Osteoblast (primary cell): Measurements from ENCODE around the gene TECRL. TPM values are rescaled to one million over a fixed set of nuclear protein-coding genes. Genes with fewer than 3 reads are reported as not detected.

Experiments
- DNase-seq: peaks from one replicate; pipeline ENCODE4 v3.0.0; 2011; ENCODE audit warnings: low spot score, mixed read lengths; ENCODE audit not compliant: insufficient read length; ENCODE audit errors: missing footprints
- H2AFZ ChIP-seq: 2 replicates; pipeline ENCODE4 v1.6.0; 2011; ENCODE audit warnings: mild to moderate bottlenecking, low read length
- H3K27ac ChIP-seq: 2 replicates; pipeline ENCODE4 v1.5.1; 2011; ENCODE audit warnings: mild to moderate bottlenecking, low read depth, low read length, moderate library complexity
- H3K27me3 ChIP-seq: 2 replicates; pipeline ENCODE4 v1.6.0; 2012; ENCODE audit warnings: mild to moderate bottlenecking, control low read depth, inconsistent platforms, low read length, moderate library complexity; ENCODE audit not compliant: insufficient read depth
- H3K36me3 ChIP-seq: 2 replicates; pipeline ENCODE4 v1.5.1; 2011; ENCODE audit warnings: mild to moderate bottlenecking, low read length, control low read depth, moderate library complexity; ENCODE audit not compliant: insufficient read depth
- H3K4me1 ChIP-seq: 2 replicates; pipeline ENCODE4 v1.5.1; 2011; ENCODE audit warnings: mild to moderate bottlenecking, low read length, control low read depth, moderate library complexity; ENCODE audit not compliant: insufficient read depth
- H3K4me2 ChIP-seq: 2 replicates; pipeline ENCODE4 v1.6.0; 2011; ENCODE audit warnings: mild to moderate bottlenecking, low read length; ENCODE audit not compliant: insufficient read depth
- H3K4me3 ChIP-seq: fragments of 200-600 bp; sonication (generic); 3 replicates; pipeline ENCODE4 v1.5.1; 2012; ENCODE audit warnings: mild to moderate bottlenecking, low read length, inconsistent platforms; ENCODE audit not compliant: insufficient read depth
- H3K79me2 ChIP-seq: 2 replicates; pipeline ENCODE4 v1.6.0; 2012; ENCODE audit warnings: mild to moderate bottlenecking, low read length, control low read depth, inconsistent platforms; ENCODE audit not compliant: insufficient read depth
- H3K9me3 ChIP-seq: 2 replicates; pipeline ENCODE4 v1.5.1; 2011; ENCODE audit warnings: low read depth, low read length, control low read depth
- H4K20me1 ChIP-seq: 2 replicates; pipeline ENCODE4 v1.6.0; 2012; ENCODE audit warnings: mild to moderate bottlenecking, low read length, control low read depth; ENCODE audit not compliant: insufficient read depth
- total RNA-seq: library from RNA; depleted of rRNA; stranded (reverse); fragments of >200 nt; gene quantifications from 2 replicates; pipeline ENCODE4 v1.2.3, GENCODE V29; 2012
- TF ChIP-seq, protein P1 (sequence below): IDR thresholded peaks from 2 replicates; pipeline ENCODE4 v1.5.1; 2011; ENCODE audit warnings: mild to moderate bottlenecking, low read depth, low read length, moderate library complexity; ENCODE audit errors: extremely low read depth

TECRL gene
- total RNA-seq, 1 donor, result not detected

- Histone ChIP-seq H3K4me1 (no peaks in the 10 kb centered on the region), H3K27me3 (no peaks in the 10 kb centered on the region)
Measured at GRCh38 chr4:64368741-64369140, 40.5 kb downstream of the TECRL start.

DNA sequence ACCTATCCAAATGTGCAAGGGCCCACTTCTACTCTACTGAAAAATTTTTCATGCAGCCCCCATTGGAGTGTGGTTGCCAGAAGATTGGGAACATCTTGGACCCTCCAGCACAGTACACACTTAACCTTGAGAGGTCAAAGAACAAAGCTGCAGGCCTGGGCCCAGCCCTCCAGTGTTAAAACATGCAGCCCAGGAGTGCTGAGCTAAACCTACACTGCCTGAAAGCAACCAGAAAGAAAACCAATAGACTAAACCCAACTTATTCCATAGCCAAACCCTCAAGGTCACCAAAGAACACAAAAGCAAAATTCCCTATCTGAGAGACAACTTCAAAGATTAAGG, 47.9 kb downstream of the TECRL start:
- TF ChIP-seq, protein P1, sequence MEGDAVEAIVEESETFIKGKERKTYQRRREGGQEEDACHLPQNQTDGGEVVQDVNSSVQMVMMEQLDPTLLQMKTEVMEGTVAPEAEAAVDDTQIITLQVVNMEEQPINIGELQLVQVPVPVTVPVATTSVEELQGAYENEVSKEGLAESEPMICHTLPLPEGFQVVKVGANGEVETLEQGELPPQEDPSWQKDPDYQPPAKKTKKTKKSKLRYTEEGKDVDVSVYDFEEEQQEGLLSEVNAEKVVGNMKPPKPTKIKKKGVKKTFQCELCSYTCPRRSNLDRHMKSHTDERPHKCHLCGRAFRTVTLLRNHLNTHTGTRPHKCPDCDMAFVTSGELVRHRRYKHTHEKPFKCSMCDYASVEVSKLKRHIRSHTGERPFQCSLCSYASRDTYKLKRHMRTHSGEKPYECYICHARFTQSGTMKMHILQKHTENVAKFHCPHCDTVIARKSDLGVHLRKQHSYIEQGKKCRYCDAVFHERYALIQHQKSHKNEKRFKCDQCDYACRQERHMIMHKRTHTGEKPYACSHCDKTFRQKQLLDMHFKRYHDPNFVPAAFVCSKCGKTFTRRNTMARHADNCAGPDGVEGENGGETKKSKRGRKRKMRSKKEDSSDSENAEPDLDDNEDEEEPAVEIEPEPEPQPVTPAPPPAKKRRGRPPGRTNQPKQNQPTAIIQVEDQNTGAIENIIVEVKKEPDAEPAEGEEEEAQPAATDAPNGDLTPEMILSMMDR, result no peak
- H3K36me3 ChIP-seq, result no peaks in the 10 kb centered on the region
- no peaks in the 10 kb centered on the region for H3K79me2 ChIP-seq
- no peaks in the 10 kb centered on the region for H3K4me1 ChIP-seq
- DNase-seq, result no peak
- H2AFZ ChIP-seq, result no peak overlapping the region
- no peaks in the 10 kb centered on the region for H3K27me3 ChIP-seq
- H3K9me3 ChIP-seq, result no peaks in the 10 kb centered on the region
- no peak overlapping the region for H3K27ac ChIP-seq
- H4K20me1 ChIP-seq, result no peaks in the 10 kb centered on the region
- H3K4me3 ChIP-seq, result no peak overlapping the region
- no peak overlapping the region for H3K4me2 ChIP-seq

More at GRCh38 chr4:64368741-64369140, 40.5 kb downstream of the TECRL start:
- Histone ChIP-seq H3K79me2 (no peaks in the 10 kb centered on the region), H3K36me3 (no peaks in the 10 kb centered on the region), H2AFZ (no peak overlapping the region), H3K4me2 (no peak overlapping the region), H3K27ac (no peak overlapping the region), H3K9me3 (no peaks in the 10 kb centered on the region), H4K20me1 (no peaks in the 10 kb centered on the region), H3K4me3 (no peak overlapping the region)
- DNase-seq, result no peak
- TF ChIP-seq, protein P1, result no peak

DNA sequence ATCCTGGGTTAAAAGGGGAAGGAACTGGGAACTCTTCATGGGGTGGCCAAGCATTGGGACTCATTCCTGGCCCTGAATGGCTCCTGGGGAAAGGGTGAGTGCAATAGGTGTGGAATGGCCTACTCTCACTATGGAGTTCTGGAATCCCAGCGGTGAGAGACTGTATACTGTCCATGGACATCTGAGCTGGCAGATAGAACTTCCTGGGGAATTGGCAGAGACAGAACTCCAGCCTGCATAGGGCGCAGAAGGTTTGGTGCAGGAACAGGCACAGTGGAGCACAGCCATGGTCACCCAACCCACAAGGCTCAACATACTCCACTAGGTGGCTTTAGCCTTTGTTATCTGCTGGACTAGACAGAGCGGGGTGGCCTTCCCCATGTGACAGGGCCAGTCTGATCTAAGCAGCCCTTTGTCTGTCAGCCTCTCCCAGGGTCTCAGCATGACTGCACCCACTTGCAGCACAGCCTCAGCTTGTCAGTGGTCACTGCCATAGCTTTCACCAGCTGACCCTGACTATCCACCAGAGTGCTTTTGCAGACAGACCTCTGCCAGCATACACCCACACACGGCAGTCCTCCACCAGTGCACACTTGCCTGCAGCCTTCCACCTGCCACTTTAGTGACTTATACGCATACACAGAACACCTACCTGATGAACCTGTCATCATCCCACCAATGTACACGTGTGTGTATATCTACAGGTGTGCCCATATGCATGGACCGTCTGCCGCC, 48.4 kb downstream of the TECRL start:
- no peaks in the 10 kb centered on the region for H3K4me1 ChIP-seq
- no peaks in the 10 kb centered on the region for H3K9me3 ChIP-seq
- H2AFZ ChIP-seq, result no peak overlapping the region
- no peak overlapping the region for H3K4me3 ChIP-seq
- H3K27me3 ChIP-seq, result no peaks in the 10 kb centered on the region
- TF ChIP-seq, protein P1, result no peak
- H4K20me1 ChIP-seq, result no peaks in the 10 kb centered on the region
- H3K4me2 ChIP-seq, result no peak overlapping the region
- no peak overlapping the region for H3K27ac ChIP-seq
- H3K36me3 ChIP-seq, result no peaks in the 10 kb centered on the region
- no peaks in the 10 kb centered on the region for H3K79me2 ChIP-seq
- DNase-seq, result no peak

GRCh38 chr4:64359489-64359888, 49.8 kb downstream of the TECRL start:
- Histone ChIP-seq H3K27me3 (no peaks in the 10 kb centered on the region), H3K4me3 (no peak overlapping the region), H2AFZ (no peak overlapping the region), H3K79me2 (no peaks in the 10 kb centered on the region), H3K9me3 (no peaks in the 10 kb centered on the region), H3K36me3 (no peaks in the 10 kb centered on the region), H3K4me2 (no peak overlapping the region), H4K20me1 (no peaks in the 10 kb centered on the region), H3K4me1 (no peaks in the 10 kb centered on the region), H3K27ac (no peak overlapping the region)
- DNase-seq, result no peak
- TF ChIP-seq, protein P1, result no peak
